Left renal cortex interstitium (tissue), 4 donors: ENCODE results near the gene PHLPP1. TPM values are rescaled to one million over a fixed set of nuclear protein-coding genes. Genes with fewer than 3 reads are reported as not detected.

Experiments used
- DNase-seq, 4 donors: peaks; one replicate each; pipeline ENCODE4 v3.0.0-alpha.2; 2013; ENCODE audit warnings: low read depth in 4 of 4, low spot score in 2 of 4, missing footprints in 1 of 4
- polyA plus RNA-seq, 4 donors: library from polyadenylated mRNA; unstranded; fragments of 120-200 nt; gene quantifications; one replicate each; pipeline ENCODE4 v1.2.1, GENCODE V29; 2013; ENCODE audit not compliant: insufficient read length in 4 of 4

Gene PHLPP1
- polyA plus RNA-seq, 4 donors: 15.5 to 19.9 (median 16.6) TPM

DNA sequence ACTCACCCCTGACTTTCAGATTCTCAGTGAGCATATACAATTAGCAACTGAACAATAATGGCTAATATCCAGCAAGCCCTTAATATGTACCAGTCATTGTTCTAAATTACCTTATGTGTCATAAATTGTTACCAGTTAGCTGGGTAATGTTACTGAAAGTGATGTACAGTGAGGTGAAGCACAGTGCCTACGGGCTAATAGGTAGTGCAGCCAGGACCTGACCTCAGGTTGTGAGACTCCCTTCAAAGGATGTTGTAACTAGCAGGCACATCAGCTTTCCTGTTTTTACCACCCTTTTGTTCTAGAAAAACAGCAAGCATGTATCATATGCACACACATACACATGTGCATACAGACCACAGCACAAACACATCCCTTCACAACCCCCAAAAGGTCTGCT, 258.3 kb downstream of the PHLPP1 start:
- DNase-seq: no peak

GRCh38 chr18:62974388-62974787, 259.0 kb downstream of the PHLPP1 start:
- no peak for DNase-seq

DNA sequence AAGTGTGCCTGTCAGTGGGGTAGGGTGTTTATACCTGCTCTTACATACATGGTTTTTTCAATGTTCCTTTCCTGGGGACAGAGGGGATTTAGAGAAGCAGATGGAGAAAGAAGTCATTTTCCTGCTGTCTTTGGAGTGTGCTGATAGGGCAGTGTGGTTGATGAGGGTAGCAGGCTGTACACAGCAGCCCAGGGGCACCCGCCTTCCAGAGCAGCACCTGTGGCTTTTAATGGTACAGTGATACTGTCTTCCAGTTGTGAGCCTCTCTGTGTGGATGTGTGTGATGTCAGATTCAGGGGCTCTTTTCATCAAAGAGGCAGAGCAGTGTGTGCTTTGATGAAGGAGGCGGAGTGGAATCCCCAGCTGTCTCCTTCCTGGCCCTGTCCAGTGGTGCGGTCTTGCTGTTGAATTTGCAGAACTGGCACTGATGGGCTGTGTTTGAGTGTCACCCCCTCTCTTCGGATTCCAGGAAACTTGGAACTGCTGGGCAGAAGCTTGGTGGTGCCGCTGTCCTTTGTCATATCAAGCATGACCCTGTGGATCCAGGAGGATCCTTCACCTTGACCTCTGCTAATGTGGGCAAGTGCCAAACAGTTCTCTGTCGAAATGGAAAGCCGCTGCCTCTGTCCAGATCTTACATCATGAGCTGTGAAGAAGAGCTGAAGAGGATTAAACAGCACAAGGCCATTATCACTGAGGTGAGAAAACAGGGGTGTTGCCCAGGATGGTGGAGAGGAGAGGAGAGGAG, 259.8 kb downstream of the PHLPP1 start:
- DNase-seq: no peak

DNA sequence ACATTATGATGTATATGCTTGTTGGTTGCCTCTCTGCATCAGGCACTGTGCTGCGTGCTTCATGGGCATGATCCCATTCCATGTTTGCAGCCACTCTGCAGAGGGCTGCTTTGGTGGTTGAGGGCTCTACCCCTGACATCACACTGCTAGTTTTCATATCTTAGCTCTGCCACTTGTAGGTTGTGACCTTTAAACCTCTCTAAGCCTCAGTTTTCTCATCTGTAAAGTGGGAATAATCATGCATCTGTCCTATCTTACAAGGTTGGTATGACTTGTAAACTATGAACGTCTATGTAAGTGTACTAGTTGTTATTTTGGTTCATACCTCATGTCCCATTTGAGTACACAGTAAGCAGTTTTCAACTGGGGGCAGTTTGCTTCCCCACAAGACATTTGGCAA, 260.4 kb downstream of the PHLPP1 start:
- DNase-seq: no peak

- DNase-seq: no peak
Observed at GRCh38 chr18:62976227-62976626, 260.9 kb downstream of the PHLPP1 start.

GRCh38 chr18:62977512-62977911, 262.2 kb downstream of the PHLPP1 start:
- no peak for DNase-seq

DNA sequence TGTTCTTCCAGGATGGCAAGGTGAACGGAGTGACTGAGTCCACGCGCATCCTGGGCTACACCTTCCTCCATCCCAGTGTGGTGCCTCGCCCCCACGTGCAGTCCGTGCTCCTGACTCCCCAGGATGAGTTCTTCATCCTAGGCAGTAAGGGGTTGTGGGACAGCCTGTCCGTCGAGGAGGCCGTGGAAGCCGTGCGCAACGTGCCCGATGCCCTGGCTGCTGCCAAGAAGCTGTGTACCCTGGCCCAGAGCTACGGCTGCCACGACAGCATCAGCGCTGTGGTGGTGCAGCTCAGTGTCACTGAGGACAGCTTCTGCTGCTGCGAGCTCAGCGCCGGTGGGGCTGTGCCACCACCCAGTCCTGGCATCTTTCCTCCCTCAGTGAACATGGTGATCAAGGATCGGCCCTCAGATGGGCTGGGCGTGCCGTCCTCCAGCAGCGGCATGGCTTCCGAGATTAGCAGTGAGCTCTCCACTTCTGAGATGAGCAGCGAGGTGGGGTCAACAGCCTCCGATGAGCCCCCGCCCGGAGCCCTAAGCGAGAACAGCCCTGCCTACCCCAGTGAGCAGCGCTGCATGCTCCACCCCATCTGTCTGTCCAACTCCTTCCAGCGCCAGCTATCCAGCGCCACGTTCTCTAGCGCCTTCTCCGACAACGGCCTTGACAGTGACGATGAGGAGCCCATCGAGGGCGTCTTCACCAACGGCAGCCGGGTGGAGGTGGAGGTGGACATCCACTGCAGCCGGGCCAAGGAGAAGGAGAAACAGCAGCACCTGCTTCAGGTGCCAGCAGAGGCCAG, 263.1 kb downstream of the PHLPP1 start:
- no peak for DNase-seq

GRCh38 chr18:62979176-62979575, 263.8 kb downstream of the PHLPP1 start:
- no peak for DNase-seq

DNA sequence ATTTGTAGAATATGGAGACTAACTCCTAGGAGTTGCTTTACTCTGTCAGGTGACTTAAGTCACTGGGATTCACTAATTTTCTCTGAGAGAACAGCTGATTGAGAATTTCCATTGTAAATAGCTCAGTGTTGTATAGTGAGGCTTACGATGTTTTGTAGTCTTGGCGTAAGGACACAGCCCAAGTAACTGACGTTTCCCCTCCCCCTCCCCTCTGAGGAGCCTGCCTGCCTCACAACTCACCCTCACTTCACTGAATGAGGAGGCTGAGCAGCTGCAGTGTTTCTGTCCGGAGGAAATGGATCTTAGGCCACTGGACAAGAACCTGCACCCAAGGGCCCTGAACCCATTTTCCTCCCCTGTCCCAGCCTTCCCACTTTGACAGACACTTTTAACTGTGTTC, 264.6 kb downstream of the PHLPP1 start:
- DNase-seq: no peak

GRCh38 chr18:62981566-62981965, 266.2 kb downstream of the PHLPP1 start:
- no peak for DNase-seq

DNA sequence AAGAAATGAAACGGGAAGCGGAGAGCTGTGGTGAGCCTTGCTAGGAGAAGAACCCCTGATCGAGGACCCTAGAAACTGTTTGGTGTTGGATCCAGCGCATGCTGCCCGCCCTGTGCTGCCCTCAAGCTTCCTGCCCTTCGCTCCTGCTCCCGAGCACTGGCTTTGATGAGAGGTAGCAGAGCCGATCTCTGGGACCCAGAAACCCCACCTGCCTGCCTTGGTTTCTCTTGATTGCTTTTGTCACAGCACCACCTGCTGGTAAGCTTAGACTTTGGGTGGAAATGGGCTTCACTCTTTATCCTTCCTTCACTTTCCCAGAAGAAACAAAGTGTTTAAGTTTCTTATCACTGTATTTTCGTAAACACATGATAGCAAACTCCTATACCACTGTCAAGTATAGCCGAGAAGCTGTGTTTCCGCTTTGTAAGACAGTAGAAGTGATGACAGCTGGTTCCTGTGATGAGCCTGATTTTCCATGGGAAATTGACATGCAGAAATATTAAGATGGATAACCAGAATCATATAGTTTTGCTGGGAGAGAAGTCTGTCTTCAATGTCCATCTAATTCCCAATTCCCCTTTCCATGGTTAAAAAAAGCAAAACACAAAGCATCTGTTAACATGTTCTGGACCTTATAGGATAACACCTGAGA, 267.4 kb downstream of the PHLPP1 start:
- peak; percentile 32 to 70 (median 55) for DNase-seq

GRCh38 chr18:62984656-62985315, 269.4 kb downstream of the PHLPP1 start:
- DNase-seq: no peak

GRCh38 chr18:62986490-62986889, 271.1 kb downstream of the PHLPP1 start:
- DNase-seq: no peak

DNA sequence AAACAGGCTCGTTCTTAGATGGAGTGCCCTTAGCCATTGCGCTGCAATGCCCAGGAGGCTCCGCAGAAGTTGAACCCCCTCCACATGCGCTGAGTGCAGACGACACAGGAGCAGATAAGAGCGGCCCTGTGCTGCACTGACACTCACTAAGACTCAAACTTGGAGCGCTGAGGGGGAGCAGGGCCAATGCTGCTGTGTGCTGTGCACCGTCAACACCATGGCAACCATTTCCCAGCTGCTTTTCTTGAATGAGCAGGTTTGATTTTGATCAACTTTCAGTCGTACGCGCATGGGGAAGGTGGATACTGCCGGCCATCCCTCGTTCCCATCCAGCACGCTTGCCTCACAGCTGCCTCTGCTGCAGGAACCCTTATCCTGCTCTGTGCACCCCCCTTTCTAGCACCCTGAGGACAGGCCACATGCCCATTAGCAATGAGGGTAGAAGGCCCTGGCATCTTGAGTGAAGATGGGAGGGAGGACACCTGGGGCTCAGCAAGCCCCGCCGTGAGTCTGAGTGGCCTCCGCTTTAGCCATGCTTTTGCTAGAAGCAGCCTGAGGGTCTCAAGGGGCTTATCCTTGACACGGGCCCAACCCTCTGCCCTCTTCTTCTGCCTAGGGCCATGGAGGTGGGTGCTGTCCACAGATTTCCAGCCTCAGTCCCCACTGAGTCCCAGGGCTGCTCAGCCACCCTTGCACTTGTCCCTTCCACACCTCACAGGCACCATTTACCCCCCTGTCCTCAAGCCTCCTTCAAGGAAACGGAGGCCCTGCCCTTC, 271.9 kb downstream of the PHLPP1 start:
- no peak for DNase-seq

GRCh38 chr18:62987859-62988258, 272.5 kb downstream of the PHLPP1 start:
- DNase-seq: no peak

GRCh38 chr18:62988471-62988870, 273.1 kb downstream of the PHLPP1 start:
- DNase-seq: no peak

DNA sequence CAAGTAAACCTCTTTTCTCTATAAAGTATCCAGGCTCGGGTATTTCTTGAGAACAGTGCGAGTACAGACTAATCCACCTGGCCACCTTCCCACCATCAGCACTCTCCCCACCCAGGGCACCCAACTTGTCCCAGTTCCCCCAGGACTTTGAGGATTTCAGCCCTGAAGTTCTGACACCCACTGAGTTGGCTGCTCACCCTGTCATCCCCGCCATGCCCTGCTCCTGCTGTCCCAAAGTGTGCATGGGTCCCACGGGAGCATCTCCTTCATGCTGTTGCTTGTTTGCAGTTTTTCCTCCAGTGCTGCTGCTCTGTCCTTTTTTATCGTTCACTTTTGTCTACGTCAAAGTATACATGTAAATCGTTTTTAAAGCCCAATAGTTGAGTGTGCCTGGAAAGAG, 273.9 kb downstream of the PHLPP1 start:
- no peak for DNase-seq

DNA sequence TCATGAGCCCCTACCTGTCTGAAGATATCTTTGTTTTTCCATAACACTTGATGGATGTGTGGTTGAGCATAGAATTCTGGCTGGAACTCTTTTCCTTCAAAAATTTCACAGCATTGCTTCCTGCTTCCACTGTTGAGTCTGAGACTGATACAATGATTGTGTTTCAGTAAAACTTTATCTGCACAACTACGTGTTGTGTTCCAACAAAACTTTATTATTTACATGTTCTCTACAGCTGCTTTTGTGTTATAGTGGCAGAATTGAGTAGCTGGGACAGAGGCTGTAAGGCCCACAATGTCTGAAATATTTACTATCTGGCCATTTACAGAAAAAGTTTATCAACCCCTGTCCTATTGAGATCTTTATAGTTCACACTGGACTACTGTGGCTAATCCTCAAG, 275.3 kb downstream of the PHLPP1 start:
- no peak for DNase-seq

DNA sequence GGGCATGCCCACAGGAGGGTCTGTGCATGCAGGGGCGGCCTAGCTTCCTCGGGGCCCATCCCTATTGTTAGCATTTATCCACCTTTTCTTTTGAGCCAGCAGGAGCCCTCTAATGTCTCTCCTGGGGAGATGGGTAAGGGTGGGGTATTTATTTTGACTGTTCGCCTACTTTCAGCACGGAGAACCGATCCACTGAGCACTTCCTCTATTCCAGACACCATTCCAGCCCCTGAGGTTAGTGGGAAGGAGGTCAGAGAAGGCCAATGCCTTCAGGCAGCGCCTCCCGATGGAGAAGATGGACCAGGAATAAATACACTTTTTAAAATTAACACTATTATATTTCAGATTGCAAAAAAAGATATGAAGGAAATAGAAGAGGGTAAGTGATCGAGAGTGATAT, 276.0 kb downstream of the PHLPP1 start:
- no peak for DNase-seq

DNA sequence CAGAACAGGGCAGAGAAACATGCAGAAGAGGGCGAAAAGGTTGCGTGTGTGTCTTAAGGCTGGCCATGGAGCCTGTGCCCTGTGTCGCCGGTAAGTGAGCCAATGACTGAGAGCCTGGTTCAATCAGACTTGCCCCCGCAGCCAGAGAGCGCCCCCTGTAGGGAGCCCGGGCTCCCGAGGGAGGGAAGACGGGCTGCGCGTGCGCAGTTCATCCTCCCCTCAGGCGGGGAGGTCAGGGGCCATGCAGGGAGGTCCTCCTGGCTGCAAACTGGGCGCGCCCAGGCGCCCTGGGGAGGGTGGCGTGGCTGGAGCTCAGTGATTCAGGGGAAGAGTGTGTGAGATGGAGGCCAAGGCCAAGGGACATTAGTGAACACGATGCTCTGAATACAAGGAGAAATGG, 276.6 kb downstream of the PHLPP1 start:
- no peak for DNase-seq
